SU-DHL-6 (cell line): ENCODE data around the gene NEK4.
A peak's percentile ranks its signal among the peaks of the same experiment; 100 is the strongest.

Experiments used
- EZH2phosphoT487 ChIP-seq: fragments of 200-600 bp; sonication (generic), shearing (Covaris generic); conservative IDR thresholded peaks from 2 replicates; pipeline ENCODE4 v1.6.1; 2018; ENCODE audit warnings: mild to moderate bottlenecking, antibody characterized with exemption, low read length, moderate library complexity, mixed read lengths
- TF ChIP-seq, protein P1 (sequence below): fragments of 200-600 bp; sonication (generic); IDR thresholded peaks from one replicate; pipeline ENCODE4 v1.5.1; 2017; ENCODE audit warnings: antibody characterized with exemption, mild to moderate bottlenecking, low read length, moderate library complexity; ENCODE audit not compliant: insufficient read depth, poor library complexity, severe bottlenecking

DNA sequence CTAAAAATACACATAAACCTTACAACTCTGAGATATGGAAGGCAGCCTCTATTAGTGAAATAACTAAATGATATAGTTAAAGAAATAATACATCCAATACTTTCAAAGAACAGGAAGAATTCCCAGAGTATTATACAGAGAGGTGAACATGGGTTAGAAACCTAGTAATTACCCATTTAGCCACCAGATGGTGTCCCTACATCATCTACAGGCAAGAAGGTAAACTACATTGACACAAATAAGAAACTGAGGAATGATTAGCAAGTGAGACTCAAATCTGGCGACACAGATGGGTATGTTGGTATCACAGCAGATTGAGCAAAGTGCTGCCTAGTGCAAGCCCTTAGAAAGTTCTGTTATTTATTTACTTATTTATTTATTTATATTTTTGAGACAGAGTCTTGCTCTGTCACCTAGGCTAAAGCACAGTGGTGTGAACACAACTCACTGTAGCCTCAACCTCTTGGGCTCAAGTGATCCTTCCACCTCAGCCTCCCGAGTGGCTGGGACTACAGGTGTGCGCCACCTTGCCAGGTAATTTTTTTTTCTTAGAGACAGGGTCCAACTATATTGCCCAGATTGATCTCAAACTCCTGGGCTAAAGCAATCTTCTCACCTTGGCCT lies 28.2 kb downstream of the NEK4 start:
- no peak for TF ChIP-seq EZH2phosphoT487
- TF ChIP-seq, protein P1, sequence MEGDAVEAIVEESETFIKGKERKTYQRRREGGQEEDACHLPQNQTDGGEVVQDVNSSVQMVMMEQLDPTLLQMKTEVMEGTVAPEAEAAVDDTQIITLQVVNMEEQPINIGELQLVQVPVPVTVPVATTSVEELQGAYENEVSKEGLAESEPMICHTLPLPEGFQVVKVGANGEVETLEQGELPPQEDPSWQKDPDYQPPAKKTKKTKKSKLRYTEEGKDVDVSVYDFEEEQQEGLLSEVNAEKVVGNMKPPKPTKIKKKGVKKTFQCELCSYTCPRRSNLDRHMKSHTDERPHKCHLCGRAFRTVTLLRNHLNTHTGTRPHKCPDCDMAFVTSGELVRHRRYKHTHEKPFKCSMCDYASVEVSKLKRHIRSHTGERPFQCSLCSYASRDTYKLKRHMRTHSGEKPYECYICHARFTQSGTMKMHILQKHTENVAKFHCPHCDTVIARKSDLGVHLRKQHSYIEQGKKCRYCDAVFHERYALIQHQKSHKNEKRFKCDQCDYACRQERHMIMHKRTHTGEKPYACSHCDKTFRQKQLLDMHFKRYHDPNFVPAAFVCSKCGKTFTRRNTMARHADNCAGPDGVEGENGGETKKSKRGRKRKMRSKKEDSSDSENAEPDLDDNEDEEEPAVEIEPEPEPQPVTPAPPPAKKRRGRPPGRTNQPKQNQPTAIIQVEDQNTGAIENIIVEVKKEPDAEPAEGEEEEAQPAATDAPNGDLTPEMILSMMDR, result peak; percentile 59
